ENCODE data around the gene ITPK1. TPM values are rescaled to one million over a fixed set of nuclear protein-coding genes. Genes with fewer than 3 reads are reported as not detected.

The ITPK1 gene
- total RNA-seq, 1 experiment from 2014 or later = 69.6 TPM

DNA sequence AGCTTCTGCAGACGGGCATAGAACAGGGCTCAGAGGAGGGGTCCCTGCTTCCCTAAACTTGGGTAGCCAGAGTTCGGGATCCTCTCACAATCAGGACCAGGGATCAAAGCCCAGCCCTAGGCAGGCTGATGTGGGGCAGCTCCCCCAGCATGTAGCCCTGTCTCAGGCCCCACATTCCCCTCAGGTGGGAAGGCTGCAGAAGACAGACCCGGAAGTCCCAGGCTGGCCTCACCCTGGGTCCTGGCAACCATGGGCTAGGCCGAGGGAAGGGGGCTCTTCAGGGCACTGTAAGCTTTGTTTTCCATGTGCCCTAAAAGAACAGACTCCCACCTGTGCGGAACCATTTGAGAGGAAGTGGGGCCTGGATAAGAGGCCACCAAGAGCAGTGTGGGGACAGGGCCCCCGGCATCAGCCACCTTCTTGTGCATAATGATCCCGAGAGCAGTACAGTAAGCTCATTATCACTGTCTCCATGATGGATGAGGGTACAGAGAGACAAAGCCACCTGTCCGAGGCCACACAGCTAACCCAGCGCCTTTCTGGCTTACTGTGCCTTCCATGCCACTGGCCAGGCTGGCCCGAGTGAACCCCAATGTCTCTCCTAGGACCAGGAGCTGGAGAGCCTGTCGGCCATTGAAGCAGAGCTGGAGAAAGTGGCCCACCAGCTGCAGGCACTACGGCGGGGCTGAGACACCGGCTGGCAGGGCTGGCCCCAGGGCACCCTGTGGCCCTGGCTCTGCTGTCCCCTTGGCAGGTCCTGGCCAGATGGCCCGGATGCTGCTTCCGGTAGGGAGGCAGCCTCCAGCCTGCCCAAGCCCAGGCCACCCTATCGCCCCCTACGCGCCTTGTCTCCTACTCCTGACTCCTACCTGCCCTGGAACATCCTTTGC lies 181.3 kb downstream of the ITPK1 start:
- H3K36me3 ChIP-seq = peaks cover 4% of the 10 kb centered on the region
- no peak for DNase-seq
- no peaks in the 10 kb centered on the region for H3K27me3 ChIP-seq
- H3K9me3 ChIP-seq (replicated peaks) = no peaks in the 10 kb centered on the region
- H3K27ac ChIP-seq = no peak overlapping the region
- H3K4me1 ChIP-seq = peaks cover 16% of the 10 kb centered on the region
- no peak overlapping the region for H3K4me3 ChIP-seq

DNA sequence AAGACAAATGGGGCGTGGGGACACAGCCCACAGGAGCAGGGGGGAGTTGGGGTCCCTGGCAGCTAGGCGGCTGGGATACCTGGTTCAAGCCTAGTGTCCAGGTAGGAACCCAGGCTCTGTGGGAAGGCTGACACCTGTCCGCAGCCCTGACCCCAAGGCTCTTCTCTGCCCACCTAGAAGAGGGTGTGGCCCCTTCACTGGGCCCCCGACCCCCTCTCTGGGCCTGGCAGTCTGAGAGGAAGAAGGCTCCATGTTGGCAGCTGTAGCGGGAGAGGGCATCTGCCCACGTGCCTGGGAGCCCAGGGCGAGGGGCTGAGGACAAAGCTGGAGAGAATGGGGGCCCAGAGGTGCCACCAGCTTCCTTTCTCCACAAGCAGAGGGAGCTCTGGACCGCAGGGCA lies 182.2 kb downstream of the ITPK1 start:
- no peaks in the 10 kb centered on the region for H3K9me3 ChIP-seq (replicated peaks)
- H3K36me3 ChIP-seq = peaks cover 4% of the 10 kb centered on the region
- H3K27me3 ChIP-seq = no peaks in the 10 kb centered on the region
- no peak overlapping the region for H3K27ac ChIP-seq
- no peak overlapping the region for H3K4me3 ChIP-seq
- H3K4me1 ChIP-seq = peaks cover 7% of the 10 kb centered on the region
- DNase-seq = no peak

DNA sequence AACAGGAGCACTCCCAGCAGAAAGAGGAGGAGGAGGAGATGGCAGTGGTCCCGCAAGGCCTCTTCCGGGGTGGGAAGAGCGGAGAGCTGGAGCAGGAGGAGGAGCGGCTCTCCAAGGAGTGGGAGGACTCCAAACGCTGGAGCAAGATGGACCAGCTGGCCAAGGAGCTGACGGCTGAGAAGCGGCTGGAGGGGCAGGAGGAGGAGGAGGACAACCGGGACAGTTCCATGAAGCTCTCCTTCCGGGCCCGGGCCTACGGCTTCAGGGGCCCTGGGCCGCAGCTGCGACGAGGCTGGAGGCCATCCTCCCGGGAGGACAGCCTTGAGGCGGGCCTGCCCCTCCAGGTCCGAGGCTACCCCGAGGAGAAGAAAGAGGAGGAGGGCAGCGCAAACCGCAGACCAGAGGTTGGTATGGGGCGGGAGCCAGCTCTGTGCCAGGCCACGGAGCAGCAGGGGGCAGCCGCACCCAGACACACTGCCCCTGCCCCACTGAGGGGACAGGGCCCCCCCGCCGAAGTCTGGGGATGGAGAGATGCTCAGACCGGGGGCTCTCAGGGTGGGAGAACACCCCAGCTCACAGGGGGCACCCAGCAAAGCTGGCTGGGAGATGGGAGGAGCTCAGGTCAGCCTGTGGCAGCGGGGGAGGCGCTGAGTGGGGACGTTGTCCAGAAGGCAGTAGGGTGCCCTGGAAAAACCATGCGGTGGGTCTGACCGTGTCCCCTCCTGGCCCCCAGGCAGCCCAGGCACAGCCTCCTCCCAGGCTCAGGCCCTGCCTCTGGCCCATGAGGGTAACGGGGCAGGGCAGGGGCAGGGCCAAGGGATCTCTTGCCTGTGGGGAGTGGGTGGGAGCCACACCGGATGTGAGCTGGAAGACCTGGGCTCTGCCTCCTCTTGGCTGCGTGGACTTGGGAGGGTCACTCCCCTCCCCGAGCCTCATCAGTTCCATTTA lies 183.0 kb downstream of the ITPK1 start:
- no peaks in the 10 kb centered on the region for H3K27me3 ChIP-seq
- no peak overlapping the region for H3K27ac ChIP-seq
- H3K4me1 ChIP-seq = no peaks in the 10 kb centered on the region; the same call in 1 of the 2 replicates
- no peak overlapping the region for H3K4me3 ChIP-seq
- H3K9me3 ChIP-seq (replicated peaks) = no peaks in the 10 kb centered on the region
- peaks cover 4% of the 10 kb centered on the region for H3K36me3 ChIP-seq
- no peak for DNase-seq

DNA sequence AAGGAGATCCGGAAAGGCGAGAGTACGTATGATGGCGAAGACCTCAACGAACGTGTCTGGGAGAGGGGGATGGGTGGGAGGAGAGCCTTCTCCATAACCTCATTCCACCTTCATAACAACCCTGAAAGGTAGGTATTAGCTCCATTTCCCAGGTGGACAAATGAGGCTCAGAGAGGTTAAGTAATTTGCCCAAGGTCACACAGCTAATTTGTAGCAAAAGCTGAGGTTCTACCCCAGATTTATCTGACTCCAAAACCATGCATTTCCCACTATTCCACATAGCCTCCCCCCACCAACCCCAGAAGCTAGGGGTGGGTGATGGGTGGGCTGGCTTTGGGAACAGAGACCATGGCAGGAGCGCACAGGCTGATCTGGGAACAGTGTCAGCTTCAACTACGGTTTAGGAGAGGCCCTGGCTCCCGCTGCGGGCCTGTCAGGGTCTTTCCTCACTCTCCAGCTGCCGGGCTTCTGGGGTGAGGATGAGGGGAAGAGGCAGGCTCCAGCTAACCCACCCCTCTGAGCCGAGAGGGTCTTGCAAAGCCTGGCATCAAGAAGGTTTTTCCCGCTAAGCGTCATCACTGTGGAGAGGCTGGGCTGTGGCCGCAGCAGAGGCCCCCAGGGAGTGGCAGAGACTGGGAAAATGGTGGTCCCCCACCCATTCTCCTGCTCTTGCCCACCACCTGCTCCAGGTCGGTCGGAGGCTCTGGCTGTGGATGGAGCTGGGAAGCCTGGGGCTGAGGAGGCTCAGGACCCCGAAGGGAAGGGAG lies 183.9 kb downstream of the ITPK1 start:
- H3K27ac ChIP-seq = no peak overlapping the region
- no peak for DNase-seq
- no peaks in the 10 kb centered on the region for H3K27me3 ChIP-seq
- peaks cover under 1% of the 10 kb centered on the region for H3K36me3 ChIP-seq
- no peaks in the 10 kb centered on the region for H3K9me3 ChIP-seq (replicated peaks)
- H3K4me1 ChIP-seq = no peaks in the 10 kb centered on the region
- H3K4me3 ChIP-seq = no peak overlapping the region

DNA sequence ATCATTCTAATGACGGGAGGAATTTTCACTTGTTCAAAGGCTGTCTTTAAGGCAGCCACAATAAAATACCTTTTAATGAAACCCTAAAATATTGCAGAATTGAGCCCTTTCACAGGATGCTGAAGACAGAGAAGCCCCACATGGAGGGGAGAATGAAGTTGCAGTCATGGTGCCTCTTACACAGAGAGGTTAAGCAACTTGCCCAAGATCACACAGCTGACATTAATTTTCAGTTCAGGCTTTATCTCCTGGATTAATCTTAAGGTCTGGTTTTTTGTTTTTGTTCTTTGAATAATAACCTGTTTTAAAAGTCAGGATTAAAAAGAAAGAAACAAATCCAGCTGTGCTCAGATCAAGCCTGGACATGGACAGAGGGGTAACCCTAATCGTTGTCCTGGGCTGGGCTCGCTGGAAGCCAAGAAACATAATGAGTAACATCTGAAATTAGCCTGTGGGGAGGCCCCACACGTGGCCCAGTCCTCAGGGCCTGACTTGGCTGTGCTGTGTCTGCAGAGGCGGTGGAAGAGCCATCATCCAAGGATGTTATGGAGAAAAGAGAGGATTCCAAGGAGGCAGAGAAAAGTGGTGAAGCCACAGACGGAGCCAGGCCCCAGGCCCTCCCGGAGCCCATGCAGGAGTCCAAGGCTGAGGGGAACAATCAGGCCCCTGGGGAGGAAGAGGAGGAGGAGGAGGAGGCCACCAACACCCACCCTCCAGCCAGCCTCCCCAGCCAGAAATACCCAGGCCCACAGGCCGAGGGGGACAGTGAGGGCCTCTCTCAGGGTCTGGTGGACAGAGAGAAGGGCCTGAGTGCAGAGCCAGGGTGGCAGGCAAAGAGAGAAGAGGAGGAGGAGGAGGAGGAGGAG lies 184.8 kb downstream of the ITPK1 start:
- Histone ChIP-seq H3K36me3 (no peaks in the 10 kb centered on the region), H3K9me3 (replicated peaks) (no peaks in the 10 kb centered on the region), H3K4me3 (no peak overlapping the region), H3K4me1 (no peaks in the 10 kb centered on the region), H3K27me3 (no peaks in the 10 kb centered on the region), H3K27ac (no peak overlapping the region)
- no peak for DNase-seq

DNA sequence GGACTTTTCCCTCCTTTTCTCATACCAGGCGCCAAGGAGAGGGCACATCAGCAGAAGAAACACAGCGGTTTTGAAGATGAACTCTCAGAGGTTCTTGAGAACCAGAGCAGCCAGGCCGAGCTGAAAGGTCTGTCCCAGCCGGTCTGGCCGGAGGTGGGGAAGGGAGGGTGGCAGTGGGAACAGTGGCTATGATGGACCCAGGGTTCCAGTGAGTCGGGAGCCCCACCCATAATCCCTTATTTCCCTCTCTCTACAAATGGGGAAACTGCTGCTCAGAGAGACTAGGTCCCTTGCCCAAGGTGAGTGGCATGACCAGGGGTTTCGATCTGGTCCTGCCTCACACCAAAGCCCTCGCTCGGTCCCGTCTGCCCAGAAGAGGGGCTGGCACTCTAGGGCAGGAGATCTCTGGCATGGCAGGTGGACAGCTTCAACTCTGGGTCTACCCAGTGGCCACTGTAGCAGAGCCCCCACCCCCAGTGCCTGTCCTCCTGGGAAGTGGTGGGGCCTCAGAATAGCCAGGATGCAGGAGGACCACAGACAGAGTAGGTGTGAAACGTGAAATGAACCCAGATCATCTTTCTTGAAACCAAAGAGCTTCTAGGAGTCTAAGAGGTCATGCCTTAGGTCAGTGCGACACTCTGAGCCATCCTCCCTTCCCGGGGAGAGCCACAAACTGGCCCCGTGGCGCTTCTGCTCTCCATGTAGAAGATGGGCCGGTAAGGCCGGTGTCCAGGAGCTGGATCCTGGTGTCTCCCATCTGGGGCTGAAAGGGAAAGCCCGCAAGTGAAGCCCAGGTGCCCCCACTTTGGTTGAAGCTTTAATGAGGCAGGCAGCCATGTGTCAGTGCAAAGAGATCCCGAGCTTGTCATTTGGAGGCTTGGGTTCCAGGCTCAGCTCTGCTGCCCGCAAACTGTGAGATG lies 185.8 kb downstream of the ITPK1 start:
- Histone ChIP-seq H3K27me3 (no peaks in the 10 kb centered on the region), H3K27ac (no peak overlapping the region)

DNA sequence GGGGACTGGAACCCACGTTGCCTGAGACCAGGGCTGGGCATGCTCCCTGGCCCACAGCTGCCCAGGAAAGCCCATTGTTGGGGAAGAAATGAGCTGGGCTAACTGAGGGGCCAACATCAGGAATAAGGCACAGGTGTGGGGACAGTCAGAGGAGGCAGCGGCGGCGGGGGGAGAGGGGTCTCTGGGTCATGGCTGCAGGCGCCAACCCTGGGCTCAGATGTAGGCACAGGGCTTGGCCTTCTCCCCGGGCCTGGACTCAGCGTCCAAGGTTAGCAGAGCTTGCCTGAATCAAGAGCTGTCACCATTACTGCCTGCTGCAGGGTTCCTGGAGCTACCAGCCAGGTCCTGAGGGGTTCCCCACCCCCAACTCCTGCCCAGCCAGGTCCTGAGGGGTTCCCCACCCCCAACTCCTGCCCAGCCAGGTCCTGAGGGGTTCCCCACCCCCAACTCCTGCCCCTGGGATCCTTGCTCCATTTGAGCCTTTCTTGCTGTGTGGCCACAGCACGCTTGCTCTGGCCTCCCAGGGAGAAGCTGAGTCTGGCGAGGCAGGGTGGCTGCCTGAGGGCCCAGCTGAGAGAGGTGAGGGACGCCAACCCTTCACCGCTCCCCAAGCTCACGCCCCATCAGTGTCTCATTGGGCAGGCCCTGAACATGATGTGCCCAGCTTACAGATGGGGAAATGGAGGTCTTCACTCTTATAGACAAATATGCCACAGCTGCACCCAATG lies 186.6 kb downstream of the ITPK1 start:
- Histone ChIP-seq H3K27me3 (no peaks in the 10 kb centered on the region), H3K4me3 (no peak overlapping the region), H3K4me1 (no peaks in the 10 kb centered on the region), H3K27ac (no peak overlapping the region), H3K36me3 (no peaks in the 10 kb centered on the region), H3K9me3 (replicated peaks) (no peaks in the 10 kb centered on the region)
- DNase-seq = no peak

More for the DNA sequence above, 185.8 kb downstream of the ITPK1 start:
- Histone ChIP-seq H3K9me3 (replicated peaks) (no peaks in the 10 kb centered on the region), H3K36me3 (no peaks in the 10 kb centered on the region), H3K4me3 (no peak overlapping the region), H3K4me1 (no peaks in the 10 kb centered on the region)
- no peak for DNase-seq

DNA sequence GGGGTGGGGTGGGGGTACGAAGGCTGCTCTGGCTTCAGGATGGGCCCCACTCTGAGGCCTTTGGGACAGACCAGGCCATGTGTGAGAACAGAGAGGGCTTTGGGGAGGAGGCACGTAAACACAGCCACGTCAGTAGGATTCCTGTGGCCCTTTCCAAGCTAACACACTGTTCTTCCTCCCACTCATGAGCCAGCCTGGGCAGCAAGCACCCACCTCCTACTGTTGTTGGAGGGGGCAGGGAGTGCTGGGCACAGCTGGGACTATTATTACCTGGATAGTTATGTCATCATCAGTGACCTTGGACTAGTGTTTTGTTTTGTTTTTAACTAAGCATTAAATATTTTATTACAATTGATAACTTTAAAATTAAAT lies 187.5 kb downstream of the ITPK1 start:
- no peaks in the 10 kb centered on the region for H3K36me3 ChIP-seq
- no peak for DNase-seq
- no peaks in the 10 kb centered on the region for H3K9me3 ChIP-seq (replicated peaks)
- H3K27ac ChIP-seq = no peak overlapping the region
- no peaks in the 10 kb centered on the region for H3K27me3 ChIP-seq
- no peak overlapping the region for H3K4me3 ChIP-seq
- no peaks in the 10 kb centered on the region for H3K4me1 ChIP-seq

DNA sequence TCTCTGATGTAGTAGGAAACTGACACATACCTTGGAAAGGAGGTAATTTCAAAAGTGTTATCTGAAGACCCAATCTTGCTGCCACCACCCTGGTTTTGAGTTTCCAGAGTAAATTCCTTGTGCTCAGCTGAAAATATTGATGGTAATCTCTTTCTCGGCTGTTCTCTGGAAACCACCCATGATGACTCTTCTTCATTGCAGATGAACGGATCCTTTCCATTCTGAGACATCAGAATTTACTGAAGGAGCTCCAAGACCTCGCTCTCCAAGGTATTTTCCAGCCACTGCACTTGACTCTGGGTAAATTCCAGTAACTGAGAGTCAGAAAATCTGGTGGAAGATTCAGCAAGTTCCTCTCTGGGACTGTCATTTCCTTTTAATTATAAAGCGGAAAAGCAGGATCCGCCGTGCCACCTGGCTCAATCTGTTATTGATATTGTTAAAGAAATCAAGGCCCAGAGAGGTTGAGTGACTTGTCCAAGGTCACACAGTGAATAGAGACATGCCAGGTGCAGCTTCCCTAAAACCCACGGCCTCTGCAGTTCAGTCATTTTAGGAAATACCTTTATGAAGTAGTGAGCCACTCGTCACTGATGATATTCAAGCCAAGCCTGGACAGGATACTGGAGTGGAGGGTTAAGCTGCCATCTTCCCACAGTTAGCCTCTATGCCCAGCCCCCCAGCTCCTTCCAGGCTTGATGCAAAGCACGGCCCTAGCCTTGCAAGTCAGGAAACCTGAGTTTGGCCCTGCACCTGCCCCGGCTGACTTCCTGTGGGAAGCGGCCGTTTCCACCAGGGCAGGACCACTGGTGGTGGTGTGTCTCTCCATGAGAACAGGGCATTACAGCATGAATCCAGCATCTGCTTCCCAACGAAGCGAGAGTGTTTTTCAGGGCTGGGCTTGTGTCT lies 188.1 kb downstream of the ITPK1 start:
- Histone ChIP-seq H3K9me3 (replicated peaks) (no peaks in the 10 kb centered on the region), H3K4me1 (no peaks in the 10 kb centered on the region), H3K27me3 (no peaks in the 10 kb centered on the region), H3K4me3 (no peak overlapping the region), H3K27ac (no peak overlapping the region), H3K36me3 (no peaks in the 10 kb centered on the region)
- DNase-seq = no peak

DNA sequence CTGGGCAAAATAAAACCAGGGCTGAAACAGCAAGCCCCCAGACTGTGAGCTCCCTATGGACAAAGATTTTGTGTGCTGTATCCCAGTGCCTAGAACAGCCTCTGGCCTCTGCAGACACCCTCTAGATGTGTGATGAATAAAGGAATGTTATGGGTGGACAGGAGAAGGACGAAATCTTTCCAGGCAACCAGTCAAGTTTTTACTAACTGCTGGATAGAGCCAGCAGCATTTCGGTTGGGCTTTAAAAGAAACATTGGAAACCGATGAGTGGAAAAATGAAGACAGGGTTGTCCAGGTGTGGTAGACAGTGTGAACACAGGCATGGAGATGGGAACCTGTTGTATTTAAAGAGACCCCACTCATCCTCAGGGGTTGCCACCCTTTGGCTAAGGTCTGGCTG lies 188.8 kb downstream of the ITPK1 start:
- H3K27me3 ChIP-seq = no peaks in the 10 kb centered on the region
- H3K27ac ChIP-seq = no peak overlapping the region
- DNase-seq = no peak
- no peaks in the 10 kb centered on the region for H3K4me1 ChIP-seq
- H3K9me3 ChIP-seq (replicated peaks) = no peaks in the 10 kb centered on the region
- no peak overlapping the region for H3K4me3 ChIP-seq
- no peaks in the 10 kb centered on the region for H3K36me3 ChIP-seq

DNA sequence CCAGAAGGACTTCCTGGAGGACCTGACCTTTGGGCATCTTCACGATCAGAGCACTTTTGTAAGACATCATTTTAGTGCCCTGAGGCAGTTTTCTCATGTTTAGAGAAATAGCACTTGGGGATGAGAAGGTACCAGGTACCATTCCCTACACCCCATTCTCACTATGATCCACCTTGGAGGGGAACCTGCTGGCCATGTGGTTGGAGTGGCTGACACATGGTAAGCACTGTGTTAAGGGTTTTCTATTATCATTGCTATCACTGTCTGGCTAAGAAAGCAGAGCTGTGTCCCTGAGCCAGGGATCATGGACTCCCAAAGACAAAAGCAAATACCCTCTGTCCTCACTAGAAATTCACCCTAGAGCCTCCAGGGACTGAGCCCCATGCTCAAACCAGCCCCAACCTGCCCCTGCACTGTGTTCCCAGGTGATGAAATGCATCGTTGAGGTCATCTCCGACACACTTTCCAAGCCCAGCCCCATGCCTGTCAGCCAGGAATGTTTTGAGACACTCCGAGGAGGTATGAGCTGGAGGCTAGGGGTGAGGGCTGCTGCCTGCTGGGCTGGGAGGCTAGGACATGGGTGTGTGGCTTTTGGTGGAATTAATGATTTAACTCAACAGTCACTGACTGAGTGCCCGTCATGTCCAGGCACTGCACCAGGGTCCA lies 189.4 kb downstream of the ITPK1 start:
- Histone ChIP-seq H3K27me3 (no peaks in the 10 kb centered on the region), H3K4me1 (no peaks in the 10 kb centered on the region), H3K4me3 (no peak overlapping the region), H3K36me3 (no peaks in the 10 kb centered on the region), H3K27ac (no peak overlapping the region), H3K9me3 (replicated peaks) (no peaks in the 10 kb centered on the region)
- no peak for DNase-seq
